Thyroid gland (tissue), 4 donors: ENCODE data around the gene PGRMC1. TPM values are rescaled to one million over a fixed set of nuclear protein-coding genes. Genes with fewer than 3 reads are reported as not detected.

Experiments
- DNase-seq, 2 donors: peaks; one replicate each; pipeline ENCODE4 v3.0.0-alpha.2; 2019
- H3K27ac ChIP-seq, 3 donors: fragments of 200-600 bp; sonication (generic); 1 replicate in 2 of 3; 2 replicates in 1 of 3; pipeline ENCODE4 v1.5.1; 2016 to 2019; ENCODE audit warnings: mild to moderate bottlenecking in 1 of 3, moderate library complexity in 1 of 3
- H3K27me3 ChIP-seq: fragments of 200-600 bp; sonication (generic); one replicate; pipeline ENCODE4 v1.5.1; 2019
- H3K36me3 ChIP-seq, 2 donors: fragments of 200-600 bp; sonication (generic); one replicate each; pipeline ENCODE4 v1.5.1; 2016 to 2019
- H3K4me1 ChIP-seq, 2 donors: fragments of 200-600 bp; sonication (generic); one replicate each; pipeline ENCODE4 v1.5.1; 2017 to 2019
- H3K4me3 ChIP-seq, 3 donors: fragments of 200-600 bp; sonication (generic); replicated peaks in 1 of 3; 1 replicate in 2 of 3; 2 replicates in 1 of 3; pipeline ENCODE4 v1.5.1; 2016; ENCODE audit warnings: mild to moderate bottlenecking in 1 of 3
- H3K9me3 ChIP-seq: fragments of 200-600 bp; sonication (generic); one replicate; pipeline ENCODE4 v1.5.1; 2017
- POLR2A ChIP-seq, 2 donors: fragments of 450-650 bp; IDR thresholded peaks; one replicate each; pipeline ENCODE4 v1.6.1; 2017; ENCODE audit warnings: antibody characterized with exemption in 2 of 2, mild to moderate bottlenecking in 2 of 2, moderate library complexity in 1 of 2
- WGBS, 2 donors: methylation state at CpG; one replicate each; pipeline ENCODE4 v1.1.5; 2017; 5-methylcytosine and 5-hydroxymethylcytosine counted together
- intact Hi-C: fragments of 100-400 bp; cut with DNase I; formaldehyde crosslinking; loops from one replicate; pipeline ENCODE4 v1.15.1; 2023
- total RNA-seq, 4 donors: library from RNA; depleted of rRNA; stranded (reverse); fragments of >200 nt; gene quantifications; one replicate each; pipeline ENCODE4 v1.2.3, GENCODE V29; 2016
- TF ChIP-seq, protein P1 (sequence below), 6 experiments: fragments of 200-600 bp in 3 of 6; fragments of 450-650 bp in 3 of 6; sonication (generic) in 3 of 6; IDR thresholded peaks; one replicate each; pipeline ENCODE4 v1.5.1; 2016 to 2019; ENCODE audit warnings: antibody characterized with exemption in 6 of 6, mild to moderate bottlenecking in 2 of 6, inconsistent platforms in 1 of 6, moderate library complexity in 1 of 6

Gene PGRMC1
- total RNA-seq, 4 donors from 2014 or later, result 136 to 177 (median 153) TPM

DNA sequence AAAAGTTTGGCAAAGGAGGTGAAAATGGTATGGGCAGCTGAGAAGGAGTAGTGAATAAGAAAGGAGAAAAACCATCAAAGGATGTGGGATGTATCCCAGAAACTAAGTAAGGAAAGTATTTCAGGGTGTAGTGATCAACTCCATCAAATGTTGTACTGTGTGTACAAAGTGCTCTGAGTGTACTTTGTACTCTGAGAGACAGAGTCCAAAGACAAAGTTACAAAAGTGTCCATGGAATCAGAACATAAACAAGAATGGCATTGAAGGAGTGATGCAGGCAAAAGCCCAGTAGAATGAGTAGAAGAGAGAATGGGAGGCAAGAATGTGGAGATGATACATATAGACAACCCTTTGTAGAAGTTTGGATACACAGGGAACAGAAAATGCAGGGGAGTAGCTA, 12.3 kb upstream of the PGRMC1 start:
- Histone ChIP-seq H3K27me3 (no peaks in the 10 kb centered on the region), H3K36me3 (no peaks in the 10 kb centered on the region), H3K27ac (no peak overlapping the region), H3K4me3 (no peak overlapping the region), H3K4me1 (no peaks in the 10 kb centered on the region), H3K9me3 (no peaks in the 10 kb centered on the region)
- DNase-seq, result no peak
- intact Hi-C loops, result no loop called here
- TF ChIP-seq, protein P1, sequence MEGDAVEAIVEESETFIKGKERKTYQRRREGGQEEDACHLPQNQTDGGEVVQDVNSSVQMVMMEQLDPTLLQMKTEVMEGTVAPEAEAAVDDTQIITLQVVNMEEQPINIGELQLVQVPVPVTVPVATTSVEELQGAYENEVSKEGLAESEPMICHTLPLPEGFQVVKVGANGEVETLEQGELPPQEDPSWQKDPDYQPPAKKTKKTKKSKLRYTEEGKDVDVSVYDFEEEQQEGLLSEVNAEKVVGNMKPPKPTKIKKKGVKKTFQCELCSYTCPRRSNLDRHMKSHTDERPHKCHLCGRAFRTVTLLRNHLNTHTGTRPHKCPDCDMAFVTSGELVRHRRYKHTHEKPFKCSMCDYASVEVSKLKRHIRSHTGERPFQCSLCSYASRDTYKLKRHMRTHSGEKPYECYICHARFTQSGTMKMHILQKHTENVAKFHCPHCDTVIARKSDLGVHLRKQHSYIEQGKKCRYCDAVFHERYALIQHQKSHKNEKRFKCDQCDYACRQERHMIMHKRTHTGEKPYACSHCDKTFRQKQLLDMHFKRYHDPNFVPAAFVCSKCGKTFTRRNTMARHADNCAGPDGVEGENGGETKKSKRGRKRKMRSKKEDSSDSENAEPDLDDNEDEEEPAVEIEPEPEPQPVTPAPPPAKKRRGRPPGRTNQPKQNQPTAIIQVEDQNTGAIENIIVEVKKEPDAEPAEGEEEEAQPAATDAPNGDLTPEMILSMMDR (IDR thresholded peaks at IDR 0.05), result no peak
- TF ChIP-seq POLR2A (IDR thresholded peaks at IDR 0.05), result no peak

DNA sequence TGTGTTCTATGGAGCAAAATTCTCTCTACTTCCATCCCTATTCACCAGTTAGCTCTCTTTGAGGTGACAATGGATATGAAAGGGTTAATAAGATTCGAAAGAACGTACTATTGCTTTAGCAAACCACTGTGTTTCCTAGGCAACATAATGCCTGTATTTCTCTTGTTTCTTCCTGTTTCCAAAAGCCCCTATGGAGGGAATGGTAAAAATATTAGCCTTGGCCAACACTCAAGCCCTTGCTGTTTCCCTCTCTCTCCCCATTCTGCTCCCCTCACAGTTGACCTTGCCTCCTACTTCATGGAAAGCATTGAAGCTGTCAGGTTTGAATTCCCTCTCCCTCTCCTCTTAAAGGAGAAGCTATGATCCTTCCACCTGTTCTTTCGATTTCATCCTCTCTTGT, 9.6 kb upstream of the PGRMC1 start:
- H3K27ac ChIP-seq, result no peak overlapping the region
- TF ChIP-seq POLR2A (IDR thresholded peaks at IDR 0.05), result no peak
- TF ChIP-seq, protein P1 (IDR thresholded peaks at IDR 0.05), result no peak
- no peaks in the 10 kb centered on the region for H3K36me3 ChIP-seq
- H3K4me1 ChIP-seq, result no peaks in the 10 kb centered on the region
- H3K4me3 ChIP-seq, result no peak overlapping the region
- no peaks in the 10 kb centered on the region for H3K9me3 ChIP-seq
- 21 to 28% methylated on average over 3 of the region's 3 CpGs for WGBS, 2 donors
- intact Hi-C loops, result no loop called here
- no peaks in the 10 kb centered on the region for H3K27me3 ChIP-seq
- DNase-seq, result no peak

DNA sequence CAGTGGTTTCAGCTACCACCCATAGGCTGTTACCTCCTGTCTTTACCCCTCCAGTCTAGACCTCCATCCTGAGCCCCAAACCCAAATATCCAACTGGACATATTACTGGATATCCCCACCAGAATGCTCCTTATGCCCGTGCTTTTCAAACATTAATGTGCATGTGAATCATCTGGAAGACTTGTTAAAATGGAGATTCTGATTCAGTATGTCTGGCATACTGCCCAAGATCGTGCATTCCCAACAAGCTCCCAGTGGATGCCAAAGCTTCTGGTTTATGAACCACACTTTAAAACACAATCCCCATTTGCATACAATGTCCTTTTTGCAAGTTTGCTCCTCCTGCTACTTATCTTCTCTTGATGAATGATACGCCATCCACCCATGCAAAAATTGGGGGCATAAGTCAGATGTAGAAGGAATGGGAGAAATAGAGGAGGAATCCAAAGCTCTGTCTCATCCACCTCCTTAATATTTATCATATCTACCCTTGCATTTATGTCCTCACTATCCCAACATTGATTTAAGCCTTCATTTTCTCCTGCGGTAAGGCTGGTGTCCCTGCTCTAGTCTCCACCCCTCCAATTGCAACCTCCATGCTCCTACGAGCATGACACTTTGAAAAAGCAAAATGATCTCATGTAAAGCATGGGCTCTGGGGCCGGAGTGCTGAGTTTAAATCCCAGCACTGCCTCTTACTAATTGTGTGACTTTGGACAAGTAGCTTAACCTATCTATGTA, 7.4 kb upstream of the PGRMC1 start:
- H3K4me3 ChIP-seq, result no peak overlapping the region
- TF ChIP-seq POLR2A (IDR thresholded peaks at IDR 0.05), result no peak
- TF ChIP-seq, protein P1 (IDR thresholded peaks at IDR 0.05), result no peak
- H3K36me3 ChIP-seq, result no peaks in the 10 kb centered on the region
- no peak overlapping the region for H3K27ac ChIP-seq
- no peaks in the 10 kb centered on the region for H3K27me3 ChIP-seq
- no peak for DNase-seq
- H3K9me3 ChIP-seq, result no peaks in the 10 kb centered on the region
- intact Hi-C loops, result no loop called here
- 76 to 80% methylated on average over 6 of the region's 6 CpGs for WGBS, 2 donors
- H3K4me1 ChIP-seq, result no peaks in the 10 kb centered on the region

DNA sequence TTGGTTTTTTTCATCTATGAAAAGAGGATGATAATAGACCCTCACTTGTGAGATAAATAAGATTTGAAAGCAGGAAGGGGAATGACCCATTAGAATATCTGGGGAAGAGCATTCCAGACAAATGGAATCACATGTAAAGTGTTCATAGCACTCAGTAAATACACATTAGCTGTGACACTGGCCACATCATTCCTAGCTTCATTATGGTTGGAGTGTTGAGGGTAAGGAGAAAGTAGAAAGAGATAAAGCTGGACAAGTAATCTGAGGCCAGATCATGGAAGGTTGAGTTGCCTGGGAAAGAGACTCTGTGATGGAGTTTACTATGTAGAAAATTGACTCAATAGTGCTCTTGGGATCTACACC, 6.9 kb upstream of the PGRMC1 start:
- TF ChIP-seq POLR2A (IDR thresholded peaks at IDR 0.05), result no peak
- TF ChIP-seq, protein P1 (IDR thresholded peaks at IDR 0.05), result no peak
- no peaks in the 10 kb centered on the region for H3K27me3 ChIP-seq

DNA sequence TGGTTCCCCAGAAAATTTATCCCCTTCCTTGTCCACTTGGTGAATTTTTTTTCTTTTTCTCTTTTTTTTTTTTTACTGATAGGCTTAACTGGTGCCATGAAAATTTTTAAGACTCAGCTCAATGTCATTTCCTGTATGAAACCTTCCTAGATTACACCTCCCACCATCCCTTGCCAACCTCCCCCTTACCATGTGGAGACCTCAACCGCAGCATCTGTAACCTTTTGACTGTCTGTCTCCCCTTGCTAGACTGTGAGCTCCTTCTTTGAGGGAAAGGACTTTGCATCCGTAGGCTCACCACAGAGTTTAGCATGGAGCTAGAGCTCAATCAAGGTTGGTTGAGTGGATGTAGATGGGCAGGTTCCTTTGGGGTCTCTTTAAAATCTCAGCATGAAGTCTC, 5.2 kb upstream of the PGRMC1 start:
- Histone ChIP-seq H3K27ac (no peak overlapping the region), H3K36me3 (no peaks in the 10 kb centered on the region), H3K4me3 (no peak overlapping the region), H3K27me3 (no peaks in the 10 kb centered on the region), H3K9me3 (no peaks in the 10 kb centered on the region), H3K4me1 (no peaks in the 10 kb centered on the region)
- no peak for DNase-seq
- intact Hi-C loops, result no loop called here
- 81 to 100% methylated on average over 2 of the region's 2 CpGs for WGBS, 2 donors
- TF ChIP-seq, protein P1 (IDR thresholded peaks at IDR 0.05), result no peak
- no peak for TF ChIP-seq POLR2A (IDR thresholded peaks at IDR 0.05)

More for the DNA sequence above, 6.9 kb upstream of the PGRMC1 start:
- Histone ChIP-seq H3K4me3 (no peak overlapping the region), H3K9me3 (no peaks in the 10 kb centered on the region), H3K4me1 (no peaks in the 10 kb centered on the region), H3K36me3 (no peaks in the 10 kb centered on the region), H3K27ac (no peak overlapping the region)
- intact Hi-C loops, result no loop called here
- no peak for DNase-seq
